Left forelimb (tissue), 1 donor: Measurements from ENCODE around the gene RGS13.

ENCODE experiments used
- DNase-seq: peaks from one replicate; pipeline ENCODE4 v3.0.0-alpha.2; 2018; ENCODE audit warnings: low spot score

RGS13 gene, protein sequence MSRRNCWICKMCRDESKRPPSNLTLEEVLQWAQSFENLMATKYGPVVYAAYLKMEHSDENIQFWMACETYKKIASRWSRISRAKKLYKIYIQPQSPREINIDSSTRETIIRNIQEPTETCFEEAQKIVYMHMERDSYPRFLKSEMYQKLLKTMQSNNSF

DNA sequence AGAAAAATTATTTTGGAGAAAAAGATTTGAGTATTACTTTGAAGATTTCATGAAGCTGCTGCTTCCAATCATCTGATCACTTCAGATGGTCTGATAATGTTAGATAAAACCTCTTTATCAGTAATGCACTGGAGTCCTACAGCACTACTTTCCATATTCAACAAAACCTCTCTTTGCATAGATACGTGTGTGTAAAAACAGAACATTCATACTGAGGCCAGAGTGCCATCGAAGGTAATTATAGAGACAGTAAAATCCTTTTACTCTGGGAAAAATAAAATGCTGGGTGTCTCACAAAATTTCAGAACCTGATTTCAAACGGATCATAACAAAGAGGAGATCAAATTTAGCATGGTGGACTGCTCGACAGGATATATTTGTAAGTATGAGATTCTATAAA, at the start of gene RGS13:
RGS13 (plus strand) TSS at position 209 of the 400 bp plus-strand sequence. CDS start 8,188 bp downstream, outside the sequence.
- DNase-seq = no peak

DNA sequence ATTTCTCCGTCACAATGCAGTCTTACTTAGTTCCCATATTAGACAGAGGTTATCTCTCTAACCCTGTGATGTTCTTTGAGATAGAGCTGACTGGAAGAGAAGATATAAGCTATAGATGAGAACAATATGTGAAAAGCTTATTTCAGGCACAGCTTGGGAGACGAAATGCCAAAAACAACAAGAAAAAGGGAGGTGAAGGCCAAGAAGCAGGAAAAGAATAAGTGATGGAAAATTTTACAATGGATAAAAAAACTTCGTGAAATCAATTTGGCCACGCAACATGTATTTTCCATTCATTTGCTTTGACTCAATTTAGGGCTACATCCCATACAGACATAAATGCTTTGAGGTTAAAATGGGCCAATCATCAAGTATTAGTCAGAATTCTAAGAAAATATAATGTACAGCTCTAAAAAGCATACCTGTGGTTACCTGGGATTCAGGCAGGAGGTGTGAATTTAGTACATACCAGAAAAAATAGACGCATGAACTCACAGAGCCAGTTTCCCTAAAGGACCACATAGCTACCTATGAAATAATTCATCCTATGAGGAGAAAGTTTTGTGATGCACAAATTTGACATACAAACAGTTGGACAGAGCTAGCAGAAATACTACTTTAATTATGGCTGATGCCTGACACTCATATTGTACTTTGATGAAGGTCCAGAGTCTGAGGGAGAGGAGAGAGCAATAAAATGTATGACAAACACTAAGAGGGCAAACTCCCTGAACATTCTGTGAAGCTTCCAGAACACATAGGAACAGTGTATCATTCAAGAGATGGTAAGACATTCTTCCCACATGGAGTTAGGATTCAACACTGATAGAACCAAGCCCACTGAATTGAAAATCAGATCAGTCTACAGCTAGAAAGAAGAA, 48.3 kb upstream of the RGS13 start:
- no peak for DNase-seq

DNA sequence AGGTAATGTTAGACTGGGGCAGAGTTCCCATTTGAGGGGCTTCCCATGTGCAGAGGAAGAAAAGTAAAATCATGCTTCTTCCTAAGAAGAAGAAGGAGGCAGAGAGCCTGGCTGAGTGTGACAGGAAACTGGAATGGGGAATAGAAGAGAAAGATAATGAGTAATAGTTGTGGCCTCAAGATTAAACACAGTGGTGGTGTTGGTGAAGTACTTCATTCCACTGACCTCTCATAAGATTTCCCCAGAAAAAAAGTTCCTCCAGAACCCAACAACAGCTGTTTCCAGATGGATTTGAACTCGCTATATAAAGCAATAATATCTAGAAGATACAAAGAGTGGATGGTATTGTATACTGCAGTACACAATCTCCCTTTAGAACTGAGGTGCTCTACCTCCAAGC, 47.4 kb upstream of the RGS13 start:
- DNase-seq = no peak

DNA sequence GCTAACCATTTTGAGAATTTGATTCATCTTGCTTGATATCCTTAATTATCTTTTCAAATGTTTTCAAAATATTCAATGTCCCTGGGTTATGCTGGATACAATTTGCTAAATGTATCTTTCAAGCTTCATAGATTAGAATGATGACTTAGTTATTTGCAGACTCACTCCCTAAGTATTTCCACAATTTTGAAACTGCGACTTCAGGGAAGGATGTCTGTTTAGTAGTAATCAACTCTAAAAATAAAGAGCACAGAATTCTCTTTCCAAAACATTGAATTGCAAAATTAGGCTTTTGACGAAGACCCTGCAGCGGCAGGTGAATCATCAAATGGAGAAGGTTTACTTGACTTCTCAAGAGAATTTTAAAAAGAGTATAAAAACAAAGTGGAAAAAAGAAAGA, 46.1 kb upstream of the RGS13 start:
- no peak for DNase-seq

DNA sequence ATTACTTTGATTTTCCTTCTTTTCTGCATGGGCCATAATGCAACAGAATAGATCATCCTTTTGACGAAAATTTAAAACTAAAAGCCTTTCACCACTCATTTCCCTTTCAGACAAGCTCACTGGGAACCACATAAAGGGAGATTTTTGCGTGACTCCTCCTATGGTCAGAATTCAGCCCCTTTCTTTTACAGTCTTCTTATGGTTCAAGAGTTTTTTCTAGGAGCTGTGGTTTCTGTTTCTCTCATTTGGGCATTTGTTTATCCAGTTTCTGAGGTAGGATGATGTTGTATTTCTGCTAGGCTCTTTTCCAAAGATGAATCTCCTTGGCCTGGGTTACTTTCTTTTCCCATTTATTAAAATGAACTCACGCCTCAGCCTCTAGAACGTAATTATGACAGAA, 43.4 kb upstream of the RGS13 start:
- DNase-seq = no peak

DNA sequence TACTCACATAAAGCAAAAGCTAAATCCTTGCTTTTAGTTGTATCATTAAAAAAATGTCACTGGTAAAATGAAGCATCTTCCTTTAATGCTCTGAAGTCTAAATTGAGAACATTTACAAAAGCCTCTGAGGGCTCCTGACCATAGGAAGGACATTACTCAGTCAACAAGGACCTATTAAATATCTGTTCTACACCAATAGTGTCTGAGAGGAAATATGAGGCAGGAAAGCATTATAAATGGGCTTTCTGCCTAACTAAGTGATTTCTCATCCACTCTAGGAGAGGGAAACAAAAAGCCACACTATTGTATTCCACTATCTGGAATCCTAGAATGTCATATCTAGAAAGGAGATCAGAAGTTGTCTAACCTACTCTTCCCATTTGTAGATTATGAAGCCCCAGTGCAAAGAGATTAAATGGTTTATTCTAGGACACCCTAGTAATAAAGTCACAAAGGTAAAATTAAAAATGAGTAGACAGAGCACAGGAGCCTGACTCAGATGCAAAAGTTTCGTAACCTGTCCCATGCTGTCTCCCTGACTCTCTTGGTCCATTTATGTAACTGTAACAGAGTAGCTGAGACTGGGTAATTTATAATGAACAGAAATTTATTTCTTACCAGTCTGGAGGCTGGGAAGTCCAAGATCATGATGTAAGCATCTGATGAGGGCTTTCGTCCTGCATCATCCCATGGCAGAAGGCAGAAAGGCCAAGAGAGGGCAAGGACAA, 42.8 kb upstream of the RGS13 start:
- no peak for DNase-seq

DNA sequence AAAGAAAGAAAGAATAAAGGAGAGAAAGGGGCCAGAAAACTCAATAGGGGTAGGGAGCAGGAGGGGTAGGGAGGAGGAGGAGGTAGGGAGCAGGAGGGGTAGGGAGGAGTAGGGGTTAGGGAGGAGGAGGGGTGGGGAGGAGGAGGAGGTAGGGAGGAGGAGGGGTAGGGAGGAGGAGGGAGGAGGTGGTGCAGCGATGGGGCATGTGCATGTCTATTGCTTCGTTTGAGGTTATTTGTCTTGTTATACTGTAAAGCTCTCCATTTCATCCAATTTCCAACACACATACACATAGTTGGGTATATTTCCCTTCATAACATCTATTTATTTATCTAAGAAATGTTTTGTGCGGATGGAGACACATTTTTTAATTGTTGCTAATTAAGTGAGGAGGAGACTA, 40.6 kb upstream of the RGS13 start:
- DNase-seq = no peak

DNA sequence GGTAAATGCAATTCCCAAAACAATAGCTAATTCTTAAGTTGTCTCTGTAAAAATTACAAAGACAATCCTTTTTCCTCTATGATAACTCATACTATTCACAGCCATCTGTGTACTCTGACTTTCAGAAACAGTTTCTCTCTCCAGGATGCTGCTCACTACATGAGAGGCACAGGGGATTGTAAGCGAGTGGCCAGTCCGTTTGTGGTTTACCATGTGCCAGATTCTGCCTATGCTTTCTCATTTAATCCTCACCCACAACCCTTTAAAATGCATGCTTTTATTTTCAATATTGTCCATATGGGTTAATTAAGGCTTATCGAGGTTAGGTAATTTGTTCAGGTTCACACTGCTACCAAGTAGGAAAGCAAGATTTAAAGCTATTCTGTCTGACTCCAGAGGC, 37.4 kb upstream of the RGS13 start:
- DNase-seq = no peak

DNA sequence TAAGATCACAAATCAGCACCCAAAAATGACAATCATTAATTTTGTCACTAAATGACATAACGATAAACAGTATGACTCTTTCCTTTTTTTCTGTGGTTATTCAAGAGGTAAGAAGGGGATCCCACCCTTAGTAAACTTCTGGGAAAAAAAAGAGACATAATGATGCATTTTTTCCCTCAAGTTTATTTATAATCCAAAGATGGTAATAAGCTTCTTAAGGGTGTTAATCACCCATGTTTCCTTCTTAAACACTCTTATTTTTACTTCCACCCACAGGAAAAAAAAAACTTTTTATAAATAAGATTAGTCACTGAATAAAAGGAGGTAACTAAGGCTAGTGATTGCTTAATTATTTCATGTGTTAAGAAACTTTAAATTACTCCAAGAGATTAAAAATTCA, 35.7 kb upstream of the RGS13 start:
- no peak for DNase-seq

DNA sequence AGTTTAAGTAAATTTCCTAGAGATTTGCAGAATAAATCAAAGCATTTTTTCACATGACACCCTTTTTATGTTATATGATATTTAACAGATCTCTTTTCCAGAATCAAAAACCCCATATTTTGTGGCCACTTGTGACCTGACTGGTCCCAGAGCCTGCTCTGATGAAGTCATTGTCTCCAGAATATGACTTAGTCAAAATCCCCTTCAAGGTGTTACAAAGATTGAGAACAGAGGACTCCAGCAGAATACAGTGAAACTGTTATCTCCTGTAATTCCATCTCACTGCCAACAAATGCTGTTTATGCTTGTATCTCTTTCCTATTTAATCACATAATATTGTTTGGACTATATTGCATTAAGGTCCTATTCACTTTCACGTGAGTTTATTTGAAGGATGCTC, 34.8 kb upstream of the RGS13 start:
- no peak for DNase-seq

DNA sequence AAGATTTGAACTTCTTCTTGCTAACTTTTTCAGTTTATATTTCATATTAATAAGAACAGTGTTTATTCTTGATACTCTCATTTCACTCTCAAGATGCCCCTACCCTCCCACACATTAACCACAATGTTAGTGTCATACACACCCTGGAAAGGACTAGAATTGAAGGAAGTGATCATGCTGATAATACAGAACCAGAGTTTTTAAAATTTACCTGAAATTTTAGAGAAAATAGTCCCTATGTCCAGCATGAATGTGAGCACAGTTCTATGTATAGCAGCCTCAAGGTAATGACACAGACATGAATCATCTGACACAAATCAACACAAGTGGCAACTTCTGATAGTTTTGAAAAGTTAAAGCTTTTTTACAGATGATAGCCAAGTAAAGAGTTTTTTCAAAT, 34.4 kb upstream of the RGS13 start:
- DNase-seq = no peak

DNA sequence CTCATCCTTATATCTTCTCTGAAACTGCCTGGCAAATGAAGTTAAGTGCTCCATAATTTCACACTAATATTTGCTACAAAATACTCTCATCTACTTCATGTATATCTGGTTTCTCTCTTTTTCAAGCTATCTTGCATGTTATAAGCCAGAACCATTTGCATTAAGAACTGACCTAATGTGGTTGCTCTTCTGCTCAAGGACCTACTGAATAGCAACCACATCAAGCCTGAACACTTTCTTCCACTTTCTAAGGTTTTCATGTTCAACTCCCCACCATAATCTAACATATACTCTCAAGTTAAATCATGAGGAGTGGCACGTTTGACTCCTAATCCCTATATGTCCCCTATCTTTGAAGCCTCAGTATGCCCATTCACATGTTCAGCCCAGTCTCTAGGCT, 33.2 kb upstream of the RGS13 start:
- no peak for DNase-seq

DNA sequence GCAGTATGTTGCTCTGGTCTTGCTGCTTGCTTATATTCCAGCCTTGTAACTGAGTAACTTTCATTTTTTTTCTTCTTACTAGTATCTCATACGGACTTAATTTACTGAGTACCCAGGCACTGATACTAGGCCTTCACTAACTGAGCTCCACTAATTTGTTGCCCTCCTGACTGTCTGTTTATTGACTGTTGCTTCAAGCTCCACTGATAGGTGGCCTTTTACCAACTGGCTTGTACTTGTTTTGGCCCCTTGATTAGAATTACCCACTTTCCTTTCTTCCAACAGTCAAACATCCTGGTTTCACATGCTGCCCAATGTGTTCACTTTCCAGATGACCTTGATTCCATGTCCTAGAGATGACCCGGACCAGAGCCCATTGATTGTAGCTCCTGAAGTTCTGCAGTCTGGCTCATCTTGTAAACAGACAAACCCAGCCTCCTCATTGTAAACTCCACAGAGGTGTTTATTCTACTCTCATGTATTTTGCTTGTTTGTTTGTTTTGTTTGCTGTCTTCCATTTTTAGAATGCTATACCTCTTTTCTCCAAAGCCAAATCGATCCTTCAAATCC, 32.6 kb upstream of the RGS13 start:
- no peak for DNase-seq

DNA sequence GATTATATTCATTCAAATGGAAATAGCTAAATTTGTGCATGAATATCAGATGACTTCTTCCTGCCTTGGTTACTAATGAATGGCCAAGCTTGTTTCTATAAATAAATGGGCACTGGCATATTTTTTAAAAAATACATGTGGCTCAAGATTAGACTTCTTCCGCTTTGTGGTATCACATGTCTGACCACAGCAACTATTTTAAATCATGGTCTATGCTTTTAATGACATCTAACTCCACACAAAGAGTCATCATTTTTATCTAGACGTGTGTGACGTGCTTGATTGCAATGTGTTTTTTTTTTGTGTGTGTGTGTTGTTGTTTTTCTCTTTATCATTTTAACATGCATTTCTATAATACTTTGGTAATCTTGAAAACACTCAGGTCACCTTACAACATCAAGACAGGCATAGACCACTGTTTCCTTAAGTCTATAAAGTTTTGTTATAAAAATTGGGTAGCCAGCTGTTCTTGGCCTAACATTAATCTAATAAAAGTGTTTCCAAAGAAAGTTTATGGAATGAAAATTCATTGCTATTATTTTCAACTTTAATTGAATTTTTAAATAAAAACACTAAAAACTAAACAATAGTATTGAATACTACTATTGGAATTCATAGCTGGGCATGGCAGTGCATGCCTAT, 30.8 kb upstream of the RGS13 start:
- DNase-seq = no peak

DNA sequence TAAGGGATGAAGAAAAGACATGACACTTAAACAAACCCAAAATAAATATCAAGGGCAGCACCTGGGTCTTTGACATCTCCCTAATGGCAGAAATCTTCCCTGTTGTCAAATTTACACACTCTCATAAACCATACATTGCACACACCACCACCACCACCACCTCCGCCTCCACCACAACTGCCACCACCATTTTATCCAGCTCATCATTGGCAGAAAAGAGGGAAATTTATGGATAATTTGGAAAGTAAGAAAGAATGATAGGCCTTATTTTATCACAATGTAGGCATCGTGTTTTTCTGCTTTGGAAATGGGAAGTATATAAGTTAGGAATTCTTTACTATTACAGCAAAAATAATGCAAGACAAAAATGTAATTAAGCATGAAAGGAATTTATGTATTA, 27.3 kb upstream of the RGS13 start:
- DNase-seq = no peak

DNA sequence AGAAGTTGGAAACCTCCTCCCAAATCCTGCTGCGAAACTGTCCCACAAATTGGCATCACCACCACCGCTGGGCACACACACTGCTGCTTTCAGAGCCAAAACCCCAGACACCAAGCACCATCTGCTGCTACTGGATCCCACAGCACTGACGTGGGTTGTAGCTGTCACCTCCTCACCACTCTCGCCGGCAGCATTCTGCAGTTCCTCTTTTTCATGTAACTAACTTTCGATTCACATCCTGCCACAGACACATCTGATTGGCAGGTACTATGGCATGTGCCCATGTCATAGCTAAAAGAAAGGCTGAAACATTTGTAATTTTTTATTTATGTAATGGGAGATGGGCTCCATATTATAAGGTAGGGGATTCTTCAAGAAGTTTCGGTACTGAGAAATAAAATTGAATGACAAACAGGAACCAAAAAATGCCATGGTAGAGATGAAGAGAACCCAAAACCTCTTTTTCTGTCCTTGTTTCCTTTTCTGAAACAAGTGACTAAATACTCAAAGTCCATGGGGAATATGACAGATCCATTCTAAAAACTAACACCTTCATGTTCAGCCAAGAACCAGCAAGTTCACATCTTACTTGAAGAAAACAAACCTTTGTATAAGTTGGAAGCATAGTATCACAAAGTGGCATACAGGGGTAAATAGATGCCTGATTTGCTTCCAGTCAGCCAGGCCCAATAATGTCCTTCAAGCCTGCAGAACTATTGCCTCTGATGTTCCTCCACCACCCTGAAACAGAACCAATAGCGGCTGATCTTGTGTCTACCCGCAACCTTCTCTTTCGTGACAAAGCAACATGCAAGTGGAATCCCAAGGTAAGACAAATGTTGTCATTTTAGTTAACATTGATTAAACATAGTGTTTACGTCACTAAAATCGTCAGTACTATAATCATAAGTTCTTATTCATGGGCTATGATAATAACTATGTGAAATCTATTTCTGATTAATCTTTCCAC, 26.6 kb upstream of the RGS13 start:
- no peak for DNase-seq

DNA sequence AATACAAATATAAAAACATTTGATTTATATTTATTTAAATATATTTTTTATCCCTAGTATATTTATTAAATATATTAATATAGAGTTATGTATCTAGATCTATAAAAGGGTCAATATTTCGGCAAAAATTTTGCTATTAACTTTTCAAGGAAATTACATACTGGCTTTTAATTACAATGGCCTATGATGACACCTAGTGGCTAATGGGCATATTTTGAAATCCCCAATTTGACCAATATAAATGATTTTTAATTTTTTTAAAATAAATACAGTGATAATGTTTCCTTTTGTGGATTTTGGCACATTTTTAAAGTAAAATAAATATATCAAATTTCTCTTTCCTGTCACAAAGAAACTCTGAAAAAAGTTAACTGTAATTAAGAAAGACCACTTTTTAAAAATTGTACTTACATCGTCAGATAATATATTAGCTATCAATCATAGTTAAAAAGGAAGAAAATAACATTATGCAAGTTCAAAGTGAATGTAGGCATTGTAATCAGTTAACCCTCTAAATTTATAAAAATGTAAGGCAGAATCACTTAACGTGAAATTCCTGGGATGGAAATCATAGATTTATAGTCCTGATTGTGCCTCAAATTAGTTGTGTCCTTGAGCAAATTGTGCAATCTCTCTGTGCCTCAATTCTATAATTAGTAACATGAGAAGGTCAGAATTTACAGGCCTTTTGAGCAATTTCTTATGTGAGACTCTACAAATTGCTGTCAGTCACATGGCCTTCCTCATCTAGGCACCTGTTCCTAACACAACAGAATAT, 25.6 kb upstream of the RGS13 start:
- no peak for DNase-seq

DNA sequence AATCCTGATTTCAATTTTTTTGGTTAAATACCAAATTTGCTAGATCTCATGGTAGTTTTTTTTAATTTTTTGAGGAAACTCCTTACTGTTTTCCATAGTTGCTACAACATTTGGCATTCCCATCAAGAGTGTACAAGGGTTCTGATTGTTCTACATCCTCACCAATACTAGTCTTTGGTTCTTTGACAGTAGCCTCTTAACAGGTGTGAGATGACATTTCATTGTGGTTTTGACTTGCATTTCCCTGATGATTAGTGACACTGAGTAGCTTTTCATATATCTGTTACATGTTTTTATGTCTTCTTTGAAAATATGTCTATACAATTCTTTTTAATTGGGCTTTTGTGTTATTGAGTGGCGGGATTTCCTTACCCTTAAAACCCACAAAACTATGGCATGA, 20.9 kb upstream of the RGS13 start:
- DNase-seq = no peak

DNA sequence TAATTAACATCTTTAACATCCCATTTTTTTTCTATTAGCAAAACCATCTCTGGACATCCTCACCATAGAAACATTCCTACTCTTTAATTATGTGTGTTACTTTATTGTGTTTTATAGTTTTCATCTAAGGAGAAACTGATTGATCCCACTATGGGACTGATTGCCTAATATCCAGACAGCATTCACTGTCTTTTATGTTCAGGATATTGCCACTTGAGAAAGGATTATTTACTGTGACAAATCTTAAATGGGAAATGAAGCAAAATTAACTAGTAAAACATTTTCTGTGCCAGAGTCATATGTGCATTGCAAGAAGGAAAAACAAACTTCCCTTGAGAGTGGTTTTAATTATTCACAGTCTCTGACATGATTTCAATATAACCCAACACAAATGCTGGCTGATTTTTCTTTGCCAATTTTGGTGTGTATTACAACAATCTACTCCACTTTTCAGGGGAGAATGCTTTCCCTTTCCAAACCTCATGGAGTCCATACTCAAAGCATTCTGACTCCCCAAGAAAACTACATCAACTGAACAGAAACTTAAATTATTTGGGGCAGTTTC, 15.8 kb upstream of the RGS13 start:
- DNase-seq = no peak
